ENCODE measurements around the gene PLSCR5.

The PLSCR5 gene

GRCh38 chr3:146640955-146641867 is 36.1 kb upstream of the PLSCR5 start:
- Histone ChIP-seq H3K9me3 (ENCODE audit: insufficient read depth, low read length) (no peaks in the 10 kb centered on the region), H3K4me2 (ENCODE audit: low read length) (no peak overlapping the region; the same call in 1 of the 2 replicates), H3K36me3 (replicated peaks; ENCODE audit: low read depth, low read length) (no peaks in the 10 kb centered on the region), H3K4me1 (ENCODE audit: low read length) (no peaks in the 10 kb centered on the region), H4K20me1 (ENCODE audit: insufficient read depth, low read length) (no peaks in the 10 kb centered on the region), H2AFZ (ENCODE audit: low read depth, low read length) (no peak overlapping the region), H3K27me3 (ENCODE audit: low read depth, low read length) (no peaks in the 10 kb centered on the region), H3K4me3 (ENCODE audit: low read length) (no peak overlapping the region), H3K9ac (ENCODE audit: low read length) (no peak overlapping the region), H3K27ac (ENCODE audit: low read length) (no peak overlapping the region), H3K79me2 (ENCODE audit: low read length) (no peaks in the 10 kb centered on the region)
- TF ChIP-seq EZH2phosphoT487 (IDR thresholded peaks at IDR 0.05; ENCODE audit: low read depth) = no peak
- peak; percentile 57 for TF ChIP-seq CTCF (IDR thresholded peaks at IDR 0.05; ENCODE audit: low read depth, low read length)

GRCh38 chr3:146640361-146640760 is 35.2 kb upstream of the PLSCR5 start:
- no peak overlapping the region for H3K4me3 ChIP-seq (ENCODE audit: low read length)
- H2AFZ ChIP-seq (ENCODE audit: low read depth, low read length) = no peak overlapping the region
- no peaks in the 10 kb centered on the region for H3K9me3 ChIP-seq (ENCODE audit: insufficient read depth, low read length)
- no peaks in the 10 kb centered on the region for H3K4me1 ChIP-seq (ENCODE audit: low read length)
- H4K20me1 ChIP-seq (ENCODE audit: insufficient read depth, low read length) = no peaks in the 10 kb centered on the region
- H3K27me3 ChIP-seq (ENCODE audit: low read depth, low read length) = no peaks in the 10 kb centered on the region
- H3K36me3 ChIP-seq (replicated peaks; ENCODE audit: low read depth, low read length) = no peaks in the 10 kb centered on the region
- no peaks in the 10 kb centered on the region for H3K79me2 ChIP-seq (ENCODE audit: low read length)
- no peak overlapping the region for H3K27ac ChIP-seq (ENCODE audit: low read length)
- no peak overlapping the region for H3K9ac ChIP-seq (ENCODE audit: low read length)
- no peak overlapping the region for H3K4me2 ChIP-seq (ENCODE audit: low read length)
- TF ChIP-seq CTCF (IDR thresholded peaks at IDR 0.05; ENCODE audit: low read depth, low read length) = no peak
- no peak for TF ChIP-seq EZH2phosphoT487 (IDR thresholded peaks at IDR 0.05; ENCODE audit: low read depth)

GRCh38 chr3:146638718-146639117 is 33.6 kb upstream of the PLSCR5 start:
- Histone ChIP-seq H2AFZ (ENCODE audit: low read depth, low read length) (no peak overlapping the region; the same call in 1 of the 2 replicates), H3K4me3 (ENCODE audit: low read length) (no peak overlapping the region), H3K4me1 (ENCODE audit: low read length) (no peaks in the 10 kb centered on the region), H3K27me3 (ENCODE audit: low read depth, low read length) (no peaks in the 10 kb centered on the region), H3K4me2 (ENCODE audit: low read length) (no peak overlapping the region), H3K27ac (ENCODE audit: low read length) (no peak overlapping the region), H4K20me1 (ENCODE audit: insufficient read depth, low read length) (no peaks in the 10 kb centered on the region), H3K79me2 (ENCODE audit: low read length) (no peaks in the 10 kb centered on the region), H3K9ac (ENCODE audit: low read length) (no peak overlapping the region), H3K9me3 (ENCODE audit: insufficient read depth, low read length) (no peaks in the 10 kb centered on the region), H3K36me3 (replicated peaks; ENCODE audit: low read depth, low read length) (no peaks in the 10 kb centered on the region)
- TF ChIP-seq EZH2phosphoT487 (IDR thresholded peaks at IDR 0.05; ENCODE audit: low read depth) (no peak), CTCF (IDR thresholded peaks at IDR 0.05; ENCODE audit: low read depth, low read length) (peak; percentile 23; the same call in 1 of the 2 replicates)

- no peaks in the 10 kb centered on the region for H3K79me2 ChIP-seq (ENCODE audit: low read length)
- H3K4me2 ChIP-seq (ENCODE audit: low read length) = no peak overlapping the region
These were observed 32.7 kb upstream of the PLSCR5 start for GRCh38 chr3:146637871-146638270.

More at GRCh38 chr3:146637871-146638270, 32.7 kb upstream of the PLSCR5 start:
- TF ChIP-seq EZH2phosphoT487 (IDR thresholded peaks at IDR 0.05; ENCODE audit: low read depth) (no peak), CTCF (IDR thresholded peaks at IDR 0.05; ENCODE audit: low read depth, low read length) (no peak)
- H3K9ac ChIP-seq (ENCODE audit: low read length) = no peak overlapping the region
- H3K4me3 ChIP-seq (ENCODE audit: low read length) = no peak overlapping the region
- no peaks in the 10 kb centered on the region for H4K20me1 ChIP-seq (ENCODE audit: insufficient read depth, low read length)
- H2AFZ ChIP-seq (ENCODE audit: low read depth, low read length) = no peak overlapping the region
- no peak overlapping the region for H3K27ac ChIP-seq (ENCODE audit: low read length)
- no peaks in the 10 kb centered on the region for H3K27me3 ChIP-seq (ENCODE audit: low read depth, low read length)
- H3K4me1 ChIP-seq (ENCODE audit: low read length) = no peaks in the 10 kb centered on the region
- no peaks in the 10 kb centered on the region for H3K9me3 ChIP-seq (ENCODE audit: insufficient read depth, low read length)
- H3K36me3 ChIP-seq (replicated peaks; ENCODE audit: low read depth, low read length) = no peaks in the 10 kb centered on the region

All from OCI-LY3 (cell line).